Measurements from ENCODE around the gene NAE1.

NAE1 gene

GRCh38 chr16:66848172-66848571 is 17.4 kb upstream of the NAE1 start:
- TF ChIP-seq, protein P1, sequence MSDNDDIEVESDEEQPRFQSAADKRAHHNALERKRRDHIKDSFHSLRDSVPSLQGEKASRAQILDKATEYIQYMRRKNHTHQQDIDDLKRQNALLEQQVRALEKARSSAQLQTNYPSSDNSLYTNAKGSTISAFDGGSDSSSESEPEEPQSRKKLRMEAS (IDR thresholded peaks at IDR 0.05; ENCODE audit: low read depth, low read length): no peak
- no peak for TF ChIP-seq MYC (IDR thresholded peaks at IDR 0.05; ENCODE audit: low read depth, low read length)
- no peak for TF ChIP-seq POLR2A (IDR thresholded peaks at IDR 0.05; ENCODE audit: extremely low read depth, insufficient read length)
- TF ChIP-seq, protein P2, sequence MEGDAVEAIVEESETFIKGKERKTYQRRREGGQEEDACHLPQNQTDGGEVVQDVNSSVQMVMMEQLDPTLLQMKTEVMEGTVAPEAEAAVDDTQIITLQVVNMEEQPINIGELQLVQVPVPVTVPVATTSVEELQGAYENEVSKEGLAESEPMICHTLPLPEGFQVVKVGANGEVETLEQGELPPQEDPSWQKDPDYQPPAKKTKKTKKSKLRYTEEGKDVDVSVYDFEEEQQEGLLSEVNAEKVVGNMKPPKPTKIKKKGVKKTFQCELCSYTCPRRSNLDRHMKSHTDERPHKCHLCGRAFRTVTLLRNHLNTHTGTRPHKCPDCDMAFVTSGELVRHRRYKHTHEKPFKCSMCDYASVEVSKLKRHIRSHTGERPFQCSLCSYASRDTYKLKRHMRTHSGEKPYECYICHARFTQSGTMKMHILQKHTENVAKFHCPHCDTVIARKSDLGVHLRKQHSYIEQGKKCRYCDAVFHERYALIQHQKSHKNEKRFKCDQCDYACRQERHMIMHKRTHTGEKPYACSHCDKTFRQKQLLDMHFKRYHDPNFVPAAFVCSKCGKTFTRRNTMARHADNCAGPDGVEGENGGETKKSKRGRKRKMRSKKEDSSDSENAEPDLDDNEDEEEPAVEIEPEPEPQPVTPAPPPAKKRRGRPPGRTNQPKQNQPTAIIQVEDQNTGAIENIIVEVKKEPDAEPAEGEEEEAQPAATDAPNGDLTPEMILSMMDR (IDR thresholded peaks at IDR 0.05; ENCODE audit: low read depth, low read length): no peak
- H3K4me3 ChIP-seq (ENCODE audit: low read depth, low read length): no peak overlapping the region
- DNase-seq (ENCODE audit: low read depth): no peak

DNA sequence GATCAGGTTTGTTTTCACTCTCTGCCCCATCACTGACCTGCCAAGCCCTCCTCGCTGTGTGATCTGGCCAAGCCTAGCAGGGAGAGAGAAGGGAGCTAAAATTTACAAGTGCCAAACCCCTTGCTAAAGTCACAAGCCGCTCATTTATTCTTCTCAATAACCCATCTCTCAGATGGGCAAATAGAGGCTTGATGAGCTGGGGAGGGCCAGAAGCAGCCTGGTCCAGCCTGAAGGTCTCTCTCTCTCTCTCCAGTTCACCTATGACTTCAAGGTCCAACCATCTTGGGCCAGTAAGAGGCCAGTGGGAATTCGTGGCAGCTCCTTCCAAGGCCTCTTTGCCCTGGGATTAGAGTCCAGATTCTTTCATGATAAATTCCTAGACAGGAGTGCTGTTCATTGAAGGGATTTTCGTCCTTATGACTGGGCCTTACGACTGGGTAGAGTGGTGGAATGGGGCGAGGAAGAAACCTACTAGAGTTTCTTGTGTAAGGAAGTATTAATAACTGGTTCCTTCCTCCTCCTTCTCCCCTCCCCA is 16.8 kb upstream of the NAE1 start:
- TF ChIP-seq, protein P2 (IDR thresholded peaks at IDR 0.05; ENCODE audit: low read depth, low read length): no peak
- no peak for DNase-seq (ENCODE audit: low read depth)
- H3K4me3 ChIP-seq (ENCODE audit: low read depth, low read length): no peak overlapping the region

DNA sequence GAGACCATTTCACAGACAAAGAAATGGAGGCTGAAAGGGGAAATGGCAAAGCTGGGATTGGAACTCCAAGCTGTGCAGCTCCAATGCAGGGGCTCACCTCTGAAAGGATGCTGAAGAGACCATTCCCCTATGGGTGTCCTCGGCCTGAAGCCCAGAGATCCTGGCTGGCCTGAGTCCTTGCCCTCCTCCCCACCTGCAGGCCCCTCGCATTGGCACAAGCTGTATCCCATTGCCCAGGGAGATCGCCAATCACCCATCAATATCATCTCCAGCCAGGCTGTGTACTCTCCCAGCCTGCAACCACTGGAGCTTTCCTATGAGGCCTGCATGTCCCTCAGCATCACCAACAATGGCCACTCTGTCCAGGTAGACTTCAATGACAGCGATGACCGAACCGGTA is 16.1 kb upstream of the NAE1 start:
- DNase-seq (ENCODE audit: low read depth): no peak
- no peak for TF ChIP-seq POLR2A (IDR thresholded peaks at IDR 0.05; ENCODE audit: extremely low read depth, insufficient read length)
- TF ChIP-seq, protein P2 (IDR thresholded peaks at IDR 0.05; ENCODE audit: low read depth, low read length): no peak
- no peak for TF ChIP-seq MYC (IDR thresholded peaks at IDR 0.05; ENCODE audit: low read depth, low read length)
- TF ChIP-seq, protein P1 (IDR thresholded peaks at IDR 0.05; ENCODE audit: low read depth, low read length): no peak
- H3K4me3 ChIP-seq (ENCODE audit: low read depth, low read length): no peak overlapping the region

- DNase-seq (ENCODE audit: low read depth): no peak
- no peak overlapping the region for H3K4me3 ChIP-seq (ENCODE audit: low read depth, low read length)
- TF ChIP-seq, protein P2 (IDR thresholded peaks at IDR 0.05; ENCODE audit: low read depth, low read length): no peak
- TF ChIP-seq, protein P1 (IDR thresholded peaks at IDR 0.05; ENCODE audit: low read depth, low read length): no peak
- TF ChIP-seq MYC (IDR thresholded peaks at IDR 0.05; ENCODE audit: low read depth, low read length): no peak
- TF ChIP-seq POLR2A (IDR thresholded peaks at IDR 0.05; ENCODE audit: extremely low read depth, insufficient read length): no peak
Observed at GRCh38 chr16:66846266-66846665, 15.5 kb upstream of the NAE1 start.

DNA sequence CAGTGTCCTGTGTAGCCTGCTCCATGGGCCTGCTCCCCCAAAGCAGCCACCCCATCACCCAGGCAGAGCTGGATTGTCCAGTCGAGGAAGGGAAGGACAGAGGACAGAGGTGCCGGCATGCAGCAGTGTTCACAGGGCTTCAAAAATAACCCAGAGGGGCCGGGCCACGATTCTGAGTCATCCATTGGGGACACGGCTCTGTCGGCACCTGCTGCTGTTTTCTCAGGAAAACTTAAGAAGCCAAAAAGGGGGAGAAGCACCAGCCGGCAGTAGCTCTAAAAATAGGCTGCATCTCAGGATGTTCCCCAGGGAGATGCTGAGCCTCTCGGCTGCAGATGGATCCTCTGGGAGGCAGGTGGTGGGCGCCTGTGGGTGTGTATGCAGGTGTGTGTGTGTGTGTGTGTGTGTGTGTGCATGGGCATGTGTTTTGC is 15.0 kb upstream of the NAE1 start:
- no peak for TF ChIP-seq MYC (IDR thresholded peaks at IDR 0.05; ENCODE audit: low read depth, low read length)
- TF ChIP-seq POLR2A (IDR thresholded peaks at IDR 0.05; ENCODE audit: extremely low read depth, insufficient read length): no peak
- TF ChIP-seq, protein P2 (IDR thresholded peaks at IDR 0.05; ENCODE audit: low read depth, low read length): no peak
- TF ChIP-seq, protein P1 (IDR thresholded peaks at IDR 0.05; ENCODE audit: low read depth, low read length): no peak
- no peak overlapping the region for H3K4me3 ChIP-seq (ENCODE audit: low read depth, low read length)
- DNase-seq (ENCODE audit: low read depth): no peak

DNA sequence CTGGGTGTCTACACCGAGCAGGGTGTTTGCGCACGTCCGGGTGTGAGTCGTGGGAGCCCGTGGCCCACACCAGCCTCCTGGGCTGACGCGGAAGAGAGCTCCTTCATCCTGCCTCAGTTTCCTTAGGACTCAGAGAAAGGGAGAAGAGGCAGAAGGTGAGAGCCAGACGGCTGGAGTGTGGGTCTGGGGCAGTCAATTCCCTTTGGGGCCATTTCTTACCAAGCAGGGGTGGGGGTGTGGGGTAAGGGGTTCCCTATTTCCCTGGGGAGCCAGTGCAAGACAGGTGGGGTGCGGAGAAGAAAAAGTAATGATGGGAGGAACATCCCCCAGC is 14.3 kb upstream of the NAE1 start:
- TF ChIP-seq, protein P2 (IDR thresholded peaks at IDR 0.05; ENCODE audit: low read depth, low read length): no peak
- TF ChIP-seq MYC (IDR thresholded peaks at IDR 0.05; ENCODE audit: low read depth, low read length) (no peak), POLR2A (IDR thresholded peaks at IDR 0.05; ENCODE audit: extremely low read depth, insufficient read length) (no peak)
- TF ChIP-seq, protein P1 (IDR thresholded peaks at IDR 0.05; ENCODE audit: low read depth, low read length): no peak
- no peak for DNase-seq (ENCODE audit: low read depth)
- H3K4me3 ChIP-seq (ENCODE audit: low read depth, low read length): no peak overlapping the region

Data from NB4 (cell line).